ENCODE results near the gene ELOVL5.

The ELOVL5 gene

DNA sequence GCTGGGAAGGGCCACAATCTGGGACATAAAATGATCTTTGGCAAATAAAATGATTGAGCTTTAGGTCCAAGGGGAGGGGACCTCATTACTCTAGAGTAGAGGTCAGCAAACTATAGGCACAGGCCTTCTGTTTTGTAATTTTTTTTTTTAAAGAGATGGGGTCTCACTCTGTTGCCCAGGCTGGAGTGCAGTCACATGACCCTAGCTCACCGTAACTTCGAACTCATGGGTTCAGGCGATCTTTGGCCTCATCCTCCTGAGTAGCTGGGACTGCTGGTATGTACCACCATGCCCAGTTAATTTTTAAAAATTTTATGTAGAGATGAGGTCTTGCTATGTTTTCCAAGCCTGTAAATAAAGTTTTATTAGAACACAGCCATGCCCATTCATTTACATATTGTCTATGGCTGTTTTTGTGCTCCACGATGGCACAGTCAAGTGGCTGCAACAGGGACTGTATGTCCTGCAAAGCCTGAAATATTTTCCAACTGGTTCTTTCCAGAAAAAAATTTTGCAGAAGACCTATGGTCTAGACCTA lies 82.1 kb downstream of the ELOVL5 start:
- no peak for DNase-seq (ENCODE audit: low read depth)
- no peak for TF ChIP-seq CTCF (IDR thresholded peaks at IDR 0.05; ENCODE audit: low read depth, low read length, missing control alignments)
- H3K4me3 ChIP-seq (ENCODE audit: low read depth, low read length) = no peak overlapping the region

GRCh38 chr6:53264915-53265607 lies 83.7 kb downstream of the ELOVL5 start:
- no peak for TF ChIP-seq CTCF (IDR thresholded peaks at IDR 0.05; ENCODE audit: low read depth, low read length, missing control alignments)

GRCh38 chr6:53264337-53264736 lies 84.4 kb downstream of the ELOVL5 start:
- no peak for TF ChIP-seq CTCF (IDR thresholded peaks at IDR 0.05; ENCODE audit: low read depth, low read length, missing control alignments)
- DNase-seq (ENCODE audit: low read depth) = no peak
- H3K4me3 ChIP-seq (ENCODE audit: low read depth, low read length) = no peak overlapping the region

More at GRCh38 chr6:53264915-53265607, 83.7 kb downstream of the ELOVL5 start:
- no peak for DNase-seq (ENCODE audit: low read depth)
- H3K4me3 ChIP-seq (ENCODE audit: low read depth, low read length) = no peak overlapping the region

DNA sequence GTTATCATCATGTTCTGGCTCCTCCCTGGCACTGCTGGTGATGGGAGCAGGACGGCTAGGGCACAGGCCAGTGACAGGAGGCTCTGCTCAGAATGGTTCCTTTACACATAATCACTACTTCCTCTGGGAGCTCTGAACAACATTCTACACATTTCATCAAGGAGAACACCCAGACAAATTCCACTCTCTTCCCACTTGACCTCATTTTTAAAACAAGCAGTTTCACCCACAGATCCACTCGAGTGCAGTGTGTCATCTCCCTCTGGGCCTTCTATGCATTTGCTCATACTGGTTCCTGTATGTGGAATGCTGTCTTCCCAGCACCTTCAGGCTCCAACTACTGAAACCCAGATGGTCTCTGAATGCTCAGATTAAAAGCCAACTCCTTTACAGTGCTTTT lies 84.8 kb downstream of the ELOVL5 start:
- no peak for TF ChIP-seq CTCF (IDR thresholded peaks at IDR 0.05; ENCODE audit: low read depth, low read length, missing control alignments)
- no peak for DNase-seq (ENCODE audit: low read depth)
- H3K4me3 ChIP-seq (ENCODE audit: low read depth, low read length) = no peak overlapping the region

GRCh38 chr6:53259860-53260580 lies 88.7 kb downstream of the ELOVL5 start:
- TF ChIP-seq CTCF (IDR thresholded peaks at IDR 0.05; ENCODE audit: low read depth, low read length, missing control alignments) = no peak
- no peak overlapping the region for H3K4me3 ChIP-seq (ENCODE audit: low read depth, low read length)
- no peak for DNase-seq (ENCODE audit: low read depth)

DNA sequence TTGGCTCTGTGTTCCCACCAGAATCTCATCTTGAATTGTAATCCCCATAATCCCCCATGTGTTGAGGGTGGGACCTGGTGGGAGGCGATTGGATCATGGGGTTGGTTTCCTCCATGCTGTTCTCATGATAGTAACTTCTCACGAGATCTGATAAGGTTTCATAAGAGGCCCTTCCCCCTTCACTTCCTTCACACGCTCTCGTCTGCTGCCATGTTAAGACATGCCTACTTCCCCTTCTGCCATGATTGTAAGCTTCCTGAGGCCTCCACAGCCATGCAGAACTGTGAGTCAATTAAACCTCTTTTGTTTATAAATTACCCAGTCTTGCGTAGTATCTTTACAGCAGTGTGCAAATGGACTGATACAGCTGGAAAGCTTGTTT lies 90.0 kb downstream of the ELOVL5 start:
- H3K4me3 ChIP-seq (ENCODE audit: low read depth, low read length) = no peak overlapping the region
- TF ChIP-seq CTCF (IDR thresholded peaks at IDR 0.05; ENCODE audit: low read depth, low read length, missing control alignments) = no peak
- no peak for DNase-seq (ENCODE audit: low read depth)

All from GM12864 (cell line).